Nephron (organoid): ENCODE results near the gene MYT1.

Source experiments
- H3K27ac Mint-ChIP-seq, 3 experiments: 2 replicates each; pipeline ENCODE4 v1.8.0; 2020; ENCODE audit warnings: mixed read lengths in 3 of 3, mild to moderate bottlenecking in 2 of 3, moderate library complexity in 1 of 3
- H3K27me3 Mint-ChIP-seq: 2 replicates; pipeline ENCODE4 v1.8.0; 2021; ENCODE audit warnings: low read depth, mild to moderate bottlenecking, moderate library complexity, mixed read lengths
- H3K36me3 Mint-ChIP-seq: 2 replicates; pipeline ENCODE4 v1.8.0; 2020; ENCODE audit warnings: low read depth, mixed read lengths
- H3K4me1 Mint-ChIP-seq: 2 replicates; pipeline ENCODE4 v1.8.0; 2020; ENCODE audit warnings: mixed read lengths
- H3K4me3 Mint-ChIP-seq, 3 experiments: 2 replicates each; pipeline ENCODE4 v1.8.0; 2020; ENCODE audit warnings: mild to moderate bottlenecking in 3 of 3, mixed read lengths in 3 of 3, moderate library complexity in 2 of 3
- H3K9me3 Mint-ChIP-seq: 2 replicates; pipeline ENCODE4 v1.8.0; 2020; ENCODE audit warnings: mixed read lengths
- CTCF ChIP-seq, 3 experiments: fragments of 200-600 bp; sonication (generic); IDR thresholded peaks; one replicate each; pipeline ENCODE4 v1.5.0; 2021; ENCODE audit warnings: antibody characterized with exemption in 3 of 3; ENCODE audit not compliant: unreplicated experiment in 3 of 3

The MYT1 gene

GRCh38 chr20:64196847-64197306 is 32.6 kb downstream of the MYT1 start:
- no peaks in the 10 kb centered on the region for H3K36me3 Mint-ChIP-seq
- peaks cover 8% of the 10 kb centered on the region for H3K4me1 Mint-ChIP-seq
- no peak overlapping the region for H3K27ac Mint-ChIP-seq
- no peak for TF ChIP-seq CTCF (IDR thresholded peaks at IDR 0.05; ENCODE audit: unreplicated experiment in 3 of 3)
- peaks cover 58% of the 10 kb centered on the region for H3K27me3 Mint-ChIP-seq
- H3K4me3 Mint-ChIP-seq: no peak overlapping the region
- peaks cover 3% of the 10 kb centered on the region for H3K9me3 Mint-ChIP-seq

- no peaks in the 10 kb centered on the region for H3K36me3 Mint-ChIP-seq
- peaks cover 3% of the 10 kb centered on the region for H3K9me3 Mint-ChIP-seq
- no peak overlapping the region for H3K4me3 Mint-ChIP-seq
- H3K27ac Mint-ChIP-seq: no peak overlapping the region
- peaks cover 8% of the 10 kb centered on the region for H3K4me1 Mint-ChIP-seq
- no peak for TF ChIP-seq CTCF (IDR thresholded peaks at IDR 0.05; ENCODE audit: unreplicated experiment in 3 of 3)
- H3K27me3 Mint-ChIP-seq: peaks cover 51% of the 10 kb centered on the region
Measured at GRCh38 chr20:64198347-64198746, 34.1 kb downstream of the MYT1 start.

- no peak overlapping the region for H3K4me3 Mint-ChIP-seq
Measured at GRCh38 chr20:64199395-64199794, 35.1 kb downstream of the MYT1 start.

GRCh38 chr20:64200740-64201139 is 36.5 kb downstream of the MYT1 start:
- Mint-ChIP-seq H3K4me1 (peaks cover 8% of the 10 kb centered on the region), H3K27me3 (peaks cover 41% of the 10 kb centered on the region), H3K4me3 (no peak overlapping the region), H3K36me3 (no peaks in the 10 kb centered on the region), H3K9me3 (peaks cover 3% of the 10 kb centered on the region), H3K27ac (no peak overlapping the region)
- no peak for TF ChIP-seq CTCF (IDR thresholded peaks at IDR 0.05; ENCODE audit: unreplicated experiment in 3 of 3)

More at GRCh38 chr20:64199395-64199794, 35.1 kb downstream of the MYT1 start:
- peaks cover 8% of the 10 kb centered on the region for H3K4me1 Mint-ChIP-seq
- H3K27ac Mint-ChIP-seq: no peak overlapping the region
- H3K36me3 Mint-ChIP-seq: no peaks in the 10 kb centered on the region
- peaks cover 3% of the 10 kb centered on the region for H3K9me3 Mint-ChIP-seq
- peaks cover 48% of the 10 kb centered on the region for H3K27me3 Mint-ChIP-seq
- no peak for TF ChIP-seq CTCF (IDR thresholded peaks at IDR 0.05; ENCODE audit: unreplicated experiment in 3 of 3)

GRCh38 chr20:64201653-64202052 is 37.4 kb downstream of the MYT1 start:
- peaks cover 8% of the 10 kb centered on the region for H3K4me1 Mint-ChIP-seq
- no peak overlapping the region for H3K4me3 Mint-ChIP-seq
- H3K27me3 Mint-ChIP-seq: peaks cover 34% of the 10 kb centered on the region
- H3K9me3 Mint-ChIP-seq: peaks cover 3% of the 10 kb centered on the region
- no peak overlapping the region for H3K27ac Mint-ChIP-seq
- H3K36me3 Mint-ChIP-seq: no peaks in the 10 kb centered on the region
- TF ChIP-seq CTCF (IDR thresholded peaks at IDR 0.05; ENCODE audit: unreplicated experiment in 3 of 3): no peak

- no peaks in the 10 kb centered on the region for H3K4me1 Mint-ChIP-seq
- no peak overlapping the region for H3K4me3 Mint-ChIP-seq
- H3K9me3 Mint-ChIP-seq: peaks cover 3% of the 10 kb centered on the region
- no peak for TF ChIP-seq CTCF (IDR thresholded peaks at IDR 0.05; ENCODE audit: unreplicated experiment in 3 of 3)
- H3K27ac Mint-ChIP-seq: no peak overlapping the region
- no peaks in the 10 kb centered on the region for H3K36me3 Mint-ChIP-seq
- peaks cover 33% of the 10 kb centered on the region for H3K27me3 Mint-ChIP-seq
Measured at GRCh38 chr20:64203037-64203777, 39.0 kb downstream of the MYT1 start.
